ENCODE measurements around the gene DOCK3.
"Not testable (repeated sequence)": the region's sequence is repeated elsewhere in the genome, so short reads cannot be mapped to it uniquely, and the experiment has no call there.

DOCK3 gene

GRCh38 chr3:51198477-51198876, 523.8 kb downstream of the DOCK3 start:
- no peak for DNase-seq (ENCODE audit: low read depth in 3 of 3)

DNA sequence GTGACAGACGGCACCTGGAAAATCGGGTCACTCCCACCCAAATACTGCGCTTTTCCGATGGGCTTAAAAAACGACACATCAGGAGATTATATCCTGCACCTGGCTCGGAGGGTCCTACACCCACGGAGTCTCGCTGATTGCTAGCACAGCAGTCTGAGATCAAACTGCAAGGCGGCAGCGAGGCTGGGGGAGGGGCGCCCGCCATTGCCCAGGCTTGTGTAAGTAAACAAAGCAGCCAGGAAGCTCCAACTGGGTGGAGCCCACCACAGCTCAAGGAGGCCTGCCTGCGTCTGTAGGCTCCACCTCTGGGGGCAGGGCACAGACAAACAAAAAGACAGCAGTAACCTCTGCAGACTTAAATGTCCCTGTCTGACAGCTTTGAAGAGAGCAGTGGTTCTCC, 524.6 kb downstream of the DOCK3 start:
- DNase-seq (ENCODE audit: low read depth in 3 of 3): not testable (repeated sequence)

DNA sequence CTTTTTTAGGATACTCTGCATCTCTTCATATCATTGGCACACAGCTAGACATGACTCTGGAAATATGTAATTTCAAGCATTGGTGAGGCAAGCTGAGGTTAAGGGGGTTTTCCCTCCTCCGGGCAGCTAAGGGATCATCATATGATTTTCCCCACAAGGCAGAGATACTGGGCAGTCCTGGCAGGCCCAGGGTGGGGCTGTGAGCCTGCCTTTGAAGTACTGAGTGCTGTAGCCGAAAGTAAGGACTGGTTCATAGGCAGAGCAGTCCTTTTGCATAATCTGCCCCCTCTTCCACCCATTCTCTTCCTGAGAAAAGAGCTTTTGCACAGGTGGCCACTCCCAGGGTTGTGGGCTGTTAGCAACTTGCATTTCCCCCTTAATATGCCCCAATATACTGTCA, 541.6 kb downstream of the DOCK3 start:
- no peak for DNase-seq (ENCODE audit: low read depth in 3 of 3)

DNA sequence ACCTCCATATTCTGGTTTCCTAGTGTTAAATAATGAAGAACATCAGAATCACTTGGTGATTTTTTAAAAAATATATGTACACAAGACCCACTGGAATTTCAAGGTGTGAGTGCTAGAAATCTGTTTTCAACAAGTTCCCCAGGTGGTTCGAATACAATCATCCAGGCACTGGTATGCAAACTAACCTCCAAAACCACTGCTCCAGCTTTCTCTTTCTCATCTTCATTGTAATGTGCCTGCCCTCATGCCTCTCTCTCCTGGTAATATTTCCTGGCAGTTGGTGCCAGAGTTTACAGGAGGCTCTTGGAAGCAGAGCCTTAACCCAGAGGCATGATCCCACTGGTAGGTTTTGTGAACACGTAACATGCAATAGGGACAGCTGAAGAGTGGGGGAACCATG, 547.2 kb downstream of the DOCK3 start:
- no peak for DNase-seq (ENCODE audit: low read depth in 3 of 3)

DNA sequence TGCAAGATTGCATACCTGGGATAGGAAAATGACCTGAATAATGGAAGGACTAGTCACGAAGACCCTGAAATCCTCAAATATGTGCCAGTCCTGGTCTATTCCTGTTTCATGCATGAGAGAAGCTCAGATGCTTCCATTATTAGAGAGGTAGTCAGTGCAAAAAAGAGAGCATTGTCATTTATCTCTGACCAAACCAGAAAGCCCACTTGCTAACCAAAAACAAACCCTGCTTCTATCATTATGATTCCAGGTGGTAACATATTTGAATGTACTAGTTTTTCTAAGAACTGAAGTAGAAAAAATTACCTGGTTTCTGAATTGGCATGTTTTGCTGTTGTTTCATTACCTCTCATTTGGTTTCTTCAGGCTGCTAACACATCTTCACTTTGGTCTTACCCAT, 549.6 kb downstream of the DOCK3 start:
- no peak for DNase-seq (ENCODE audit: low read depth in 3 of 3)

- DNase-seq (ENCODE audit: low read depth in 3 of 3): no peak
Observed at GRCh38 chr3:51224843-51225242, 550.1 kb downstream of the DOCK3 start.

GRCh38 chr3:51242939-51243338, 568.2 kb downstream of the DOCK3 start:
- DNase-seq (ENCODE audit: low read depth in 3 of 3): no peak

DNA sequence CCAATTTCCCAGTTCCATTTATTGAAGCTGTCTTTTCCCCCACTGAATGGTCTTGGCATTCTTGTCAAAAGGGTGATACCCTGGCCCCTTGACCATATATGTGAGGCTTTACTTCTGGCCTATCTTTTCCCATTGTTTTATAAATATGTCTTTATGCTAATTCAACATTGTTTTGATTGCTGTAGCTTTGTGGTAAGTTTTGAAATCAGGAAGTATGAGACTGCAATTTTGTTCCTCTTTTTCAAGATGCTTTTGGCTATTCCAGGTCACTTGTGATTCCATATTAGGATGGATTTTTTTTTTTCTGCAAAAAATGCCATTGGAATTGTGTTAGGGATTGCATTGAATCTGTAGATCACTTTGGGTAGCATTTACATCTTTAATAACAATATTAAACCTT, 569.2 kb downstream of the DOCK3 start:
- DNase-seq (ENCODE audit: low read depth in 3 of 3): no peak

DNA sequence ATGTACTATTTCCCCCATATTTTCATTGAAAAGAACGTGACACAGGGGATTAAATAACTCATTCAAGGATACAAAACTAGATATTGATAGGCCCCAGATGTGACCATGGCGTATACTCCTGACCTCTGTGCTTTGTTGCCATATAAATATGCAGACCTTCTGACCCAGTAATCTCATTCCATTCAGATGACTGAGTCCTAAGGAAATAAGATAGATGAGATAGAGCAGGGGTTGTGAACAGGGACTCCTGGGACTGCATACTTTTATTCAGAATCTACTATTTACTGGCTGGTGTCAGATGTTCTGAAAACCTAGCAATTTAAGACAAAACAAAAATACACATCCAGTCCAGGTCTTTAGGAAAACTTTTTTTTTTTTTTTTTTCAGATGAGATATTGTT, 571.1 kb downstream of the DOCK3 start:
- DNase-seq (ENCODE audit: low read depth in 3 of 3): no peak

DNA sequence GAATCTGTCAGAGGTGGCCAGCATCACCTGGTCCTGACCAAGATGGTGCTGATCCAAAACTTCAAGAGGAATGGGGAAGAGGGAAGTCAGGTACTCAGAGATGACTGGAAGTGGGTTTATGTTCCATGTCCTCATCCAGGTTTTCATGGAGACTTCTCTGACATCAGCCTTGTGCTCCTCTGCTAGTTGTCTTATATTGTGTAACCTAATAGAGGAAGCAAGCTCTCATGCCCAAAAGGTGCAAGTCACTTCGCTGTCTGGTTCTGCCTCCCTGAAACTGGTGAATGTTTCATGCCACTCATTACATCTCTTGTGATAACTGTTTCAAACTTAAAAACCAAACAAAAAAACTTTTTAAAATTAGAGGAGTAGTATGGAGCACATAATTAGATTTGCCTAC, 583.1 kb downstream of the DOCK3 start:
- DNase-seq (ENCODE audit: low read depth in 3 of 3): no peak

DNA sequence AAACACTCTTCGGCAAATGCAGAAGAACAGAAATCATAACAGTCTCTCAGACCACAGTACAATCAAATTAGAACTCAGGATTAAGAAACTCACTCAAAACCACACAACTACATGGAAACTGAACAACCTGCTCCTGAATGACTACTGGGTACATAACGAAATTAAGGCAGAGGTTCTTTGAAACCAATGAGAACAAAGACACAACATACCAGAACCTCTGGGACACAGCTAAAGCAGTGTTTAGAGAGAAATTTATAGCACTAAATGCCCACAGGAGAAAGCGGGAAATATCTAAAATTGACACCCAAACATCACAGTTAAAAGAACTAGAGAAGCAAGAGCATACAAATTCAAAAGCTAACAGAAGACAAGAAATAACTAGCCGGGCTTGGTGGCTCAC, 589.4 kb downstream of the DOCK3 start:
- DNase-seq (ENCODE audit: low read depth in 3 of 3): not testable (repeated sequence)

- no peak for DNase-seq (ENCODE audit: low read depth in 3 of 3)
Observed at GRCh38 chr3:51268132-51268531, 593.4 kb downstream of the DOCK3 start.

DNA sequence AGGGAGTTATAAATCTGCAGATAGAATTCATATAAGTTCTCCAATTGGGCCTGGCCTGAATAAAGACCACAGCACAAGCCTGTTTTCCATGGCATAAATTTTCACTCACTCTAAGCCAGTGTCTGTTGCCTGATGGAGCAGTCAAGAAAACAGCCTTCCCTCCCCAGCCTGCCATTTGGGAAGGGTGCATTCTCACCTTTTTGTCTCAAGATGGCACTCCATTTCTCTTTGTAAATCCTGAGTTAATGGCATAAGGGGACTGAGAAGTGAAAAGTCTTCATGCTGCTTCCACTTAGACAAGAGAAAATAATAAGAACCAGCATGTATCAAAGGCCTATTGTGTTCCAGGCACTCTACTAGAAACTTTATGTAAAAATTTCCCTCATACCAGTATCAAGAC, 594.7 kb downstream of the DOCK3 start:
- no peak for DNase-seq (ENCODE audit: low read depth in 3 of 3)

DNA sequence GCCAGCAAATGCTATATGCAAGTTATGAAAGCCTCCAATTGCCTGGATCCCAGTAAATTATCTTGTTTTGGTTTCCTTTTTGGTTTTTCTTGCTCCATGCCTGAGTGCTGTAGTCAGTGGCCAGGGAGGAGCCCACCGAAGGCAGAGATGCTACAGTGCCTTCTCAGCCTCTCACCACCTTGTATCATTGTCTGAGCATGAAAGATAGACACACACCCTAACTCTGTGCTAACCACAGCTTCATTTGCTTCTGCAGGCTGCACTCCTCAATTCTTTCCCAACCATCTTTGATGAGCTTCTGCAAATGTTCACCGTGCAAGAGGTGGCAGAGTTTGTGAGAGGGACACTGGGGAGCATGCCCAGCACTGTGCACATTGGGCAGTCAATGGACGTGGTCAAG, 595.8 kb downstream of the DOCK3 start:
- DNase-seq (ENCODE audit: low read depth in 3 of 3): no peak

DNA sequence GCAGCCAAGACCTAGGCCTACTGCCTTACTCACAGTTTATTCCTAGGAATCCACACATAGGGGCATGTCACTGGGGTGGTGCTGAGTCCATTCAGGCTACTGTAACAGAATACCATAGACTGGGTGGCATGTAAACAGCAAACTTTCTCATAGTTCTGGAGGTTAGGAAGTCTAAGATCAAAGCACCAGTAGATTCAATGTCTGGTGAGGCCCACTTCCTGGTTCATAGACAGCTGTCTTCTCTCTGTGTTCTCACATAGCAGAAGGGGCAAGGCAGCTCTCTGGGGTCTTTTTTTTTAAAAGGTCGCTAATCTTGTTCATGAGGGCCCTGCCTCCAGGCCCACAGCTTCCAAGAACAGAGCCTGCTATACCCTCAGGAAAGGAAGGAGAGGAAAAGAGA, 596.4 kb downstream of the DOCK3 start:
- no peak for DNase-seq (ENCODE audit: low read depth in 3 of 3)

GRCh38 chr3:51274052-51274451, 599.3 kb downstream of the DOCK3 start:
- DNase-seq (ENCODE audit: low read depth in 3 of 3): no peak

GRCh38 chr3:51275111-51275805, 600.5 kb downstream of the DOCK3 start:
- DNase-seq (ENCODE audit: low read depth in 3 of 3): no peak

DNA sequence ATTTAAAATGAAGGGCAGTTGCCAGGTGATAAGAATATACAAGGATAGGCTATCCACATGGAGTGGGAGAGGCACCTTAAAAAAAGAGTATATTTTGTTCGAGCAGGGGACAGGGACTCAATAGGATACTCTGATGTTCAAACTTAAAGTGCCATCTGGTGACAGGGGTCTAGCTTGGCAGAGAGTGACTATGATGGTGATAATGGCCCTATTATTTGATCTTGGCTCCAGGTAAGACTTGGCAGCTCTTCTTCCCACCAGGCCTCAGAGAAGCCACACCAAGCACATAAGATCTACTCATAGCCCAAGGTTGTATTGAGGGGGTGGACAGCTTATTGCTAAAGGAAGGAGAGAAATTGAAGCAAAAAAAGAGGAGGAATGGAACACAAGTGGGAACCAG, 601.3 kb downstream of the DOCK3 start:
- DNase-seq (ENCODE audit: low read depth in 3 of 3): no peak

DNA sequence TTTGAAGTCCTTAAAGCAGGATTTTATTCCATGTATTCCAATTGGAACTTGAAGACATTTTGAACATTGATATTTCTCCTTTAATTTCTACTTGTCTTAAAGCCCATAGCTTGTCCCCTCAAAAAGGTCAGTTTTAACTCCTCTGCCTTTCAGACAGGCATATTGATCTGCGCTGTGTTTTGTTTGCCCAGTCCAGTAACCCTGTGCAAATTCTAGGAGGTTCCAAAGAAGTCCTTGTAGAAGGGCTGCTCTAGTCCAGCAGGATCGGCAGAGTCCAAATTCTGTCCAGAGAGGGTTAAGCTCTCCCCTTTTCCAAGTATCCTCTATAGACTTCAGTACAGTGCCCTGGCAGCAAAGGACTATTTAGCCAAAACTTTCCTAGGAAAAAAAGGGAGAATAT, 604.7 kb downstream of the DOCK3 start:
- DNase-seq (ENCODE audit: low read depth in 3 of 3): no peak

GRCh38 chr3:51280176-51280575, 605.4 kb downstream of the DOCK3 start:
- DNase-seq (ENCODE audit: low read depth in 3 of 3): no peak

DNA sequence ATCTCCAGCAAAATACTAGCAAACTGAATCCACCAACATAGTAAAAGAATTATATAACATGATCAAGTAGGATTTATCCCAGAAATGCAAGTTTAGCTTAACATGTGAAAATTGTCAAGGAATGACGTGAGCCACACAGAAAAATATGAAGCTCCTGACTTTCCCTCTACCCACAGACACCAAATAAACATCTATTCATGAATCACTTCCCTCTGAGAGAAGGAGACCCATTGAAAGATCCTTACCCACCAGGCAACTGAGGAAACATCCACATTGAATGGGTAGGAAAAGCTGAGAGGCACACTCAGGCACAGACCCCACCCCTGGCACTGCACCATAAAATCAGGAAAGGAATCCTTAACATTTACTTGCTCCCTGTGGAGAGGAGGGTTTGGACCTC, 608.2 kb downstream of the DOCK3 start:
- no peak for DNase-seq (ENCODE audit: low read depth in 3 of 3)

DNA sequence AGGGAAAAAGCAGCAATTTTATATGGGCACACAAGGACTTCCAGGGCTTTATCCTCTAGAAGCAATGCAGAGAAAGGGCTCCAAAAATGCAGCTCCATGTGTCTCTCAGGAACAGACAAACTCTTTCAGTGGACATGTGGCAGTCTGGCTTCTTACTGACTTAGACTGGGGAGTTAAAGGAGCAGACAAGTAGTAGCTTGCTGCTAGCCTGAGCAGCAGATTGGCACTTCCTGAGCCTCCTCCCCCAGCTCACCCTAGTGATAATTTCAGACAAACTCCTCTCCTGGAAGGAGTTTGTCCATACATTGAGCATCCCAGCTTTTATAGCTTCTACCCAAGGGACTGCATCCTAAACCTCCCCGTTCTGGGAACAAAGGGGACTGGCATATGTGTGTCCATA, 608.7 kb downstream of the DOCK3 start:
- no peak for DNase-seq (ENCODE audit: low read depth in 3 of 3)

- DNase-seq (ENCODE audit: low read depth in 3 of 3): no peak
Observed at GRCh38 chr3:51295625-51296024, 620.9 kb downstream of the DOCK3 start.

- DNase-seq (ENCODE audit: low read depth in 3 of 3): no peak
Observed at GRCh38 chr3:51297333-51297732, 622.6 kb downstream of the DOCK3 start.
